ENCODE data around the gene TAX1BP1.

GRCh38 chr7:27700501-27700900 is 39.5 kb upstream of the TAX1BP1 start:
- TF ChIP-seq POLR2A (IDR thresholded peaks at IDR 0.05) (no peak), CTCF (IDR thresholded peaks at IDR 0.05) (no peak), POLR2AphosphoS5 (IDR thresholded peaks at IDR 0.05) (no peak), EP300 (IDR thresholded peaks at IDR 0.05) (no peak)
